Neural progenitor cell (in vitro differentiated cells): ENCODE data around the gene SKAP2. TPM values are rescaled to one million over a fixed set of nuclear protein-coding genes. Genes with fewer than 3 reads are reported as not detected.

Experiments used
- DNase-seq: peaks from one replicate; pipeline ENCODE4 v3.0.0-alpha.2; 2016; ENCODE audit warnings: low spot score
- H2AFZ ChIP-seq: fragments of 200-600 bp; sonication (generic); replicated peaks from 2 replicates; pipeline ENCODE4 v1.6.1; 2016; ENCODE audit warnings: antibody characterized with exemption
- H3F3A ChIP-seq: fragments of 200-600 bp; sonication (generic); 2 replicates; pipeline ENCODE4 v1.6.1; 2016; ENCODE audit warnings: antibody characterized with exemption, low read depth
- H3K27ac ChIP-seq: fragments of 200-600 bp; sonication (generic); 2 replicates; pipeline ENCODE4 v1.5.1; 2016; ENCODE audit warnings: mild to moderate bottlenecking
- H3K27me3 ChIP-seq: fragments of 200-600 bp; sonication (generic); 2 replicates; pipeline ENCODE4 v1.6.1; 2016; ENCODE audit warnings: mild to moderate bottlenecking, moderate library complexity
- H3K36me3 ChIP-seq: fragments of 200-600 bp; sonication (generic); 2 replicates; pipeline ENCODE4 v1.5.1; 2016
- H3K4me1 ChIP-seq: fragments of 200-600 bp; sonication (generic); 2 replicates; pipeline ENCODE4 v1.6.1; 2016; ENCODE audit warnings: mixed run types
- H3K4me2 ChIP-seq: fragments of 200-600 bp; sonication (generic); 2 replicates; pipeline ENCODE4 v1.6.1; 2016
- H3K4me3 ChIP-seq: fragments of 200-600 bp; sonication (generic); 2 replicates; pipeline ENCODE4 v1.5.1; 2016
- H3K79me2 ChIP-seq: fragments of 200-600 bp; sonication (generic); 2 replicates; pipeline ENCODE4 v1.6.1; 2016; ENCODE audit warnings: low read depth
- H3K9ac ChIP-seq: fragments of 200-600 bp; sonication (generic); 2 replicates; pipeline ENCODE4 v1.6.1; 2016
- H3K9me3 ChIP-seq: fragments of 200-600 bp; sonication (generic); 2 replicates; pipeline ENCODE4 v1.5.1; 2016; ENCODE audit warnings: low read depth
- H4K20me1 ChIP-seq: fragments of 200-600 bp; sonication (generic); 2 replicates; pipeline ENCODE4 v1.6.1; 2016; ENCODE audit warnings: low read depth
- H3K27ac Mint-ChIP-seq: 3 replicates; pipeline ENCODE4 v1.8.0; 2021; ENCODE audit warnings: mixed read lengths
- H3K27me3 Mint-ChIP-seq: 2 replicates; pipeline ENCODE4 v1.8.0; 2022; ENCODE audit warnings: low read depth, mild to moderate bottlenecking, inconsistent platforms, moderate library complexity, mixed read lengths; ENCODE audit not compliant: insufficient read depth
- H3K36me3 Mint-ChIP-seq: 3 replicates; pipeline ENCODE4 v1.8.0; 2021; ENCODE audit warnings: mixed read lengths
- H3K4me1 Mint-ChIP-seq: 3 replicates; pipeline ENCODE4 v1.8.0; 2021; ENCODE audit warnings: mixed read lengths
- H3K4me3 Mint-ChIP-seq: 3 replicates; pipeline ENCODE4 v1.8.0; 2021; ENCODE audit warnings: mild to moderate bottlenecking, moderate library complexity, mixed read lengths
- H3K9me3 Mint-ChIP-seq: 3 replicates; pipeline ENCODE4 v1.8.0; 2020; ENCODE audit warnings: mixed read lengths
- CTCF ChIP-seq: fragments of 200-600 bp; sonication (generic); IDR thresholded peaks from 2 replicates; pipeline ENCODE4 v1.5.1; 2017; ENCODE audit warnings: antibody characterized with exemption, mild to moderate bottlenecking
- EZH2 ChIP-seq: fragments of 200-600 bp; sonication (generic); IDR thresholded peaks from 2 replicates; pipeline ENCODE4 v1.6.1; 2017; ENCODE audit warnings: antibody characterized with exemption, mild to moderate bottlenecking, moderate library complexity
- EZH2phosphoT487 ChIP-seq: fragments of 200-600 bp; sonication (generic); IDR thresholded peaks from 2 replicates; pipeline ENCODE4 v1.6.1; 2017; ENCODE audit warnings: antibody characterized with exemption
- total RNA-seq: library from RNA; depleted of rRNA; stranded (reverse); fragments of >200 nt; gene quantifications from 2 replicates; pipeline ENCODE4 v1.2.3, GENCODE V29; 2015; ENCODE audit warnings: low replicate concordance

The SKAP2 gene
- total RNA-seq, 1 donor from 2014 or later: 6.3 TPM

GRCh38 chr7:26718063-26718462 lies 146.3 kb downstream of the SKAP2 start:
- H3K27me3 Mint-ChIP-seq: no peaks in the 10 kb centered on the region
- Histone ChIP-seq H4K20me1 (no peaks in the 10 kb centered on the region), H3F3A (no peaks in the 10 kb centered on the region), H3K4me3 (no peak overlapping the region), H3K79me2 (no peaks in the 10 kb centered on the region), H3K27ac (no peak overlapping the region), H3K36me3 (no peaks in the 10 kb centered on the region), H3K9me3 (no peaks in the 10 kb centered on the region), H3K9ac (no peak overlapping the region), H3K27me3 (no peaks in the 10 kb centered on the region), H3K4me2 (no peak overlapping the region), H3K4me1 (peaks cover 6% of the 10 kb centered on the region), H2AFZ (no peak overlapping the region)
- no peaks in the 10 kb centered on the region for H3K36me3 Mint-ChIP-seq
- H3K4me1 Mint-ChIP-seq: peaks cover 2% of the 10 kb centered on the region
- H3K9me3 Mint-ChIP-seq: no peaks in the 10 kb centered on the region
- no peak overlapping the region for H3K4me3 Mint-ChIP-seq
- no peak overlapping the region for H3K27ac Mint-ChIP-seq
- no peak for DNase-seq
- TF ChIP-seq CTCF: no peak
- no peak for TF ChIP-seq EZH2

- no peak for DNase-seq
- no peak overlapping the region for H3K4me2 ChIP-seq
- no peaks in the 10 kb centered on the region for H3K9me3 ChIP-seq
- no peaks in the 10 kb centered on the region for H3K27me3 ChIP-seq
- no peaks in the 10 kb centered on the region for H3K79me2 ChIP-seq
- no peak overlapping the region for H3K4me3 ChIP-seq
- no peaks in the 10 kb centered on the region for H3K4me1 ChIP-seq
- no peak overlapping the region for H3K27ac Mint-ChIP-seq
- H3K36me3 ChIP-seq: no peaks in the 10 kb centered on the region
- peaks cover 2% of the 10 kb centered on the region for H3K27me3 Mint-ChIP-seq
- H2AFZ ChIP-seq: no peak overlapping the region
- H3K9ac ChIP-seq: no peak overlapping the region
- H3K9me3 Mint-ChIP-seq: no peaks in the 10 kb centered on the region
- H3K4me1 Mint-ChIP-seq: no peaks in the 10 kb centered on the region
- H3K27ac ChIP-seq: no peak overlapping the region
- H3K4me3 Mint-ChIP-seq: no peak overlapping the region
- H3F3A ChIP-seq: no peaks in the 10 kb centered on the region
- no peak for TF ChIP-seq CTCF
- TF ChIP-seq EZH2: no peak
- H4K20me1 ChIP-seq: no peaks in the 10 kb centered on the region
- no peaks in the 10 kb centered on the region for H3K36me3 Mint-ChIP-seq
These were observed 150.0 kb downstream of the SKAP2 start for GRCh38 chr7:26714438-26714837.

GRCh38 chr7:26714006-26714405 lies 150.4 kb downstream of the SKAP2 start:
- H3K4me3 ChIP-seq: no peak overlapping the region
- Mint-ChIP-seq H3K27ac (no peak overlapping the region), H3K36me3 (no peaks in the 10 kb centered on the region), H3K27me3 (peaks cover 2% of the 10 kb centered on the region), H3K9me3 (no peaks in the 10 kb centered on the region), H3K4me3 (no peak overlapping the region), H3K4me1 (no peaks in the 10 kb centered on the region)
- no peaks in the 10 kb centered on the region for H4K20me1 ChIP-seq
- no peak overlapping the region for H3K9ac ChIP-seq
- no peak overlapping the region for H2AFZ ChIP-seq
- no peaks in the 10 kb centered on the region for H3F3A ChIP-seq
- H3K9me3 ChIP-seq: no peaks in the 10 kb centered on the region
- no peaks in the 10 kb centered on the region for H3K36me3 ChIP-seq
- no peaks in the 10 kb centered on the region for H3K79me2 ChIP-seq
- H3K4me2 ChIP-seq: no peak overlapping the region
- no peaks in the 10 kb centered on the region for H3K4me1 ChIP-seq
- no peaks in the 10 kb centered on the region for H3K27me3 ChIP-seq
- TF ChIP-seq CTCF (no peak), EZH2 (no peak), EZH2phosphoT487 (no peak)
- DNase-seq: no peak
- no peak overlapping the region for H3K27ac ChIP-seq
